ENCODE measurements around the gene AZU1.

AZU1 gene

GRCh38 chr19:867301-867793 lies 39.7 kb downstream of the AZU1 start (continued):
- TF ChIP-seq ZNF239 (tag by site-specific recombination; IDR thresholded peaks at IDR 0.05) (no peak), GLI4 (tag by site-specific recombination; IDR thresholded peaks at IDR 0.05) (no peak), ZNF664 (tag by site-specific recombination; IDR thresholded peaks at IDR 0.05) (no peak), GLIS1 (tag by site-specific recombination; IDR thresholded peaks at IDR 0.05) (peak; percentile 98), KLF9 (tag by site-specific recombination; IDR thresholded peaks at IDR 0.05; ENCODE audit: low read depth) (no peak), ZNF184 (tag by site-specific recombination; IDR thresholded peaks at IDR 0.05) (no peak), ZBTB48 (tag by site-specific recombination; IDR thresholded peaks at IDR 0.05) (0 out of 2 replicates have a peak, but pooled peaks have one; percentile 19), ZFP37 (tag by site-specific recombination; IDR thresholded peaks at IDR 0.05) (no peak), AEBP2 (tag by site-specific recombination; IDR thresholded peaks at IDR 0.05; ENCODE audit: borderline replicate concordance) (no peak), ZNF792 (tag by site-specific recombination; IDR thresholded peaks at IDR 0.05) (no peak), PRDM1 (tag by site-specific recombination; IDR thresholded peaks at IDR 0.05) (no peak), YY1 (tag by site-specific recombination; IDR thresholded peaks at IDR 0.05) (no peak), ZNF274 (IDR thresholded peaks at IDR 0.05; ENCODE audit: low read length) (no peak), ZNF274 (tag by site-specific recombination; IDR thresholded peaks at IDR 0.05; ENCODE audit: borderline replicate concordance) (no peak), ZNF18 (tag by site-specific recombination; IDR thresholded peaks at IDR 0.05) (no peak), ZNF510 (tag by site-specific recombination; IDR thresholded peaks at IDR 0.05; ENCODE audit: insufficient replicate concordance) (no peak), ZNF423 (tag by site-specific recombination; IDR thresholded peaks at IDR 0.05) (peak; percentile 79; the same call in 1 of the 2 replicates), HOXD13 (CRISPR knock-in tag; IDR thresholded peaks at IDR 0.05; ENCODE audit: borderline replicate concordance) (no peak), ZNF529 (tag by site-specific recombination; IDR thresholded peaks at IDR 0.05; ENCODE audit: insufficient replicate concordance) (no peak), SP2 (tag by site-specific recombination; IDR thresholded peaks at IDR 0.05) (peak; percentile 20; the same call in 1 of the 2 replicates), ZNF335 (tag by site-specific recombination; conservative IDR thresholded peaks at IDR 0.05) (0 out of 2 replicates have a peak, but pooled peaks have one; percentile 17)

- Histone ChIP-seq H3K27ac (ENCODE audit: extremely low read depth, low read depth, low read length) (no peak overlapping the region), H3K9me3 (ENCODE audit: control insufficient read depth, insufficient read depth, low read depth, low read length) (no peaks in the 10 kb centered on the region), H3K36me3 (ENCODE audit: control insufficient read depth in 2 of 2, insufficient read depth in 1 of 2, low read length in 2 of 2) (peaks cover 7 to 38% of the 10 kb centered on the region in 2 experiments; a peak in 2 of 3 replicates), H3K4me3 (ENCODE audit: low read depth, low read length) (no peak overlapping the region), H3K4me1 (ENCODE audit: control insufficient read depth, insufficient read depth, low read length) (no peaks in the 10 kb centered on the region; the same call in 1 of the 2 replicates)
- ChIA-PET CTCF (no interaction called here), POLR2A (interaction anchor here (0.5 kb wide), 1 partner anchor 51 kb away, joined by 5 read pairs; no protein-coding TSS in a partner anchor)
- TF ChIP-seq ZBTB10 (tag by site-specific recombination; IDR thresholded peaks at IDR 0.05), result no peak
- peak; percentile 96 for TF ChIP-seq ZNF394 (tag by site-specific recombination; IDR thresholded peaks at IDR 0.05; ENCODE audit: borderline replicate concordance)
These were observed 40.3 kb downstream of the AZU1 start for GRCh38 chr19:867855-868457.

Measured in HEK293 (cell line).